Skeletal muscle cell (primary cell): ENCODE results near the gene FAM76B.
"Not testable (repeated sequence)": the region's sequence is repeated elsewhere in the genome, so short reads cannot be mapped to it uniquely, and the experiment has no call there.

Experiments
- DNase-seq: peaks from one replicate; pipeline ENCODE4 v3.0.0-alpha.2; 2010; ENCODE audit warnings: low read depth
- H3K4me3 ChIP-seq: 2 replicates; pipeline ENCODE4 v1.5.1; 2011; ENCODE audit warnings: low read depth, mild to moderate bottlenecking, control low read depth, low read length, moderate library complexity

FAM76B gene

GRCh38 chr11:95789506-95790122 lies at the start of gene FAM76B:
FAM76B (minus strand) TSS chr11:95789782; CDS start chr11:95789478, 304 bp downstream.
- peak within 1 kb of the TSS; percentile 96 for H3K4me3 ChIP-seq
- peak; percentile 96 for DNase-seq

DNA sequence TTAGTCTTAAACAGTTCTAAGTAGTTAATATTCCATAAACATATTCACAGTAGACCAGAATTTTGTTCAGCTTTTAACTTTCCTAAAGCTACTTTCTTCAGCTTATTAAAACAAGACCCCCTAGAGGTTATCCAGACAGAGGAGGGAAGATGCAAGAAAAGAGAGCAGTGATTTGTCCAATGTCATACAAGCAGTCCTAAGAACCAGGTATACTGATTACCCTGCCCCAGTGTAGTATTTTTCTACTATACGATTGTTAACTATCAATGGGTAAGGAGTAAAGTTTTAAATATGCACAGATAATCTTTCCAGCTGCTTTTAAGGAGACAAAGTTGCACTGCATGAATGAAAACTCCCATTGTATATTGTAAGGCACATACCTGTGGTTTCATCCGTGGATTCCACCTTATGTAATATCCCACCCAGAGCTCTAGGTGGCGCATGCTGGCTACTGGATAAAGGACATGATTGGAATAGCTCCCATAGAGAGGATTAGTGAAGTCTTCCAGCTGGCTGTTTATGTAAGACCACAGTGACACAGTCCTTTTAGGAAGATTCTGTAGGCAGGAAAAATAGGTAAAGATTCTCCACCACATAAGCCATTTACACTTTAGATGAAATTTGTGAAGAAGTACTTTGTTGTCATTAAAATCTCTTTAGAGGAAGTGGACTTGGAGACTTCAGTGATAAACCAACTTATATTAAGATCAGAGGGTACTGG lies 46.3 kb upstream of the FAM76B start:
- no peak overlapping the region for H3K4me3 ChIP-seq
- peak; percentile 80 for DNase-seq

DNA sequence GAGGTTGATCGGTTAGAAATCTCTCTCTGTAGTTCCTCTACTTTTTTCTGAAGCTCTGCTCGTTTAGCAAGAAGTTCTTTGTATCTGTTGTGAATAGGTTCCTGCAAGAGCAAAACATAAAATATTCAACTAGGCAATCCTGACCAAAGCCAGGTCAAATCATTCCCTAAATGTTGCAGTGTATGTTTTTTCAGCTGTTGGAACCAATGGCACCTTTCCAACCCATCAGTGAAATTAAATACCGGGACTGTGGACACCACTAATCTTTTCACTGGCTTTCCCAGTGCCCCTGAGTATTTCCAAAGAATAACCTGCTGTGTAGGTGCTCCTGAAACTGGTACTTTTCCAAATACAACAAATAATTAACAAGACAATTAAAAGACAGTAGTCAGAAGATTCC lies 45.8 kb upstream of the FAM76B start:
- DNase-seq: no peak
- no peak overlapping the region for H3K4me3 ChIP-seq

GRCh38 chr11:95833378-95833777 lies 43.8 kb upstream of the FAM76B start:
- no peak for DNase-seq
- H3K4me3 ChIP-seq: no peak overlapping the region

DNA sequence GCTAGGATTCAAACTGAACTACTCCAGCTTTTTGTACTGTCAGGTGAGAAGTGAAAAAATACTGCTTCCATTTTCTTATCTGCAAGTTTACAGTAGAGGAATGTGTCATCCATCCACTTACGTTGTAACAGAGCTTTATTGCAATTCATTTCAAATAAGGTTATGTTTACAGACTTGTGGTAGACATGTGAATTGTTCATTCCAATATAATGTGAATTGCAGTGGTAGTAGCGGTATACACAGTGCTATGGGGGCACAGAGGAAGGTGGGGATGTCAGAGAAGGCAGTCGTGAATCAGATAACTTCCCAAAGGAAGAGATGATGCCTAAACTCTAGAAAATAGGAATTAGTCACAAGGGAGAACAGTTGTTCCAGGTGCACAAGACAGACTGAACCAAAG lies 43.2 kb upstream of the FAM76B start:
- H3K4me3 ChIP-seq: no peak overlapping the region
- DNase-seq: peak; percentile 31

- no peak overlapping the region for H3K4me3 ChIP-seq
- DNase-seq: peak; percentile 31
Observed at GRCh38 chr11:95831198-95831883, 41.8 kb upstream of the FAM76B start.

DNA sequence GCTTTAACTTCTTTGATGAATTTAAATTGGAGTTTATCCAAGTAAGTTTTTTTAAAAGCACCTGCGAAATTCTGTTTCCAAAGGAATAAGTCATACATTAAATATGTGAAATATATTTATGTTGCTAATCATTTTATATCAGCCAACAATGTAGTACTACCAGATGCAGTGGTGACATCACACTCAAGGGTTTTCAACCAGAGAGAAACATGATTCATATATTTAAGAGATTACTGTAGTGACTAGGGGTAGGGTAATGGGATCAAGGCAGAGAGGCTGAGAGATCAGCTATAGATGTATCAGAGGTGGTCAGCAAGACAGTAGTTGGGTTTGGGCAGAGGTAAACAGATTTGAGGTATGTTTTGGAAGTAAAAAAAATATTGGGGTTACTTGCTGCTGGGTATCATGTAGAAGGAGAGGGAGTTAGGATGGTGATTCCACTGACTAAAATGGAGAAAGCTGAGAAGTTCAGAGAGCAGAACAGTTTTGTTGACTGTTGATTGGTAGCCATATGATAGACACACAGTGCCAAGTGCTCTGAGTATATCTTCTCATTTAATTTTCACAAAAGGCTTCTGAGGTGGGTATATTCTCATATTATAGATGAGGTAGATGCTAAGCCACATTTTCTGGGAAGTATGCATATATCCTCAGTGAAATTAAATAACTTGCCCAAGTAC lies 40.1 kb upstream of the FAM76B start:
- DNase-seq: no peak
- no peak overlapping the region for H3K4me3 ChIP-seq

DNA sequence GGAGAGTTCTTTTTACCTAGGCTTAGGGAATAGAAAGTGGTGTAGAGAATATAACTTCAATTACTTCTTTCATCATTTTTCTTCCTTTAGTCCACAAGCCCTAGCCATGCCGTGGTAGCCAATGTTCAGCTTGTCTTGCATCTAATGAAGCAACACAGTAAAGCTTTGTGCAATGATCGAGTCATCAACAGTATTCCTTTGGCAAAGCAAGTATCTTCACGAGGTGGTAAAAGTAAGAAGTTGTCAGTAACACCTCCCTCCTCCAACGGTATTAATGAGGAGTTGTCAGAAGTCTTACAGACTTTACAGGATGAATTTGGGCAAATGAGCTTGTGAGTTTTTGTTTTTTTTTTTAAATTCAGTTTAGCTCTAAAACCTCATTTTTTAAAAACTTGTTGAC lies 38.1 kb upstream of the FAM76B start:
- peak; percentile 25 for DNase-seq
- H3K4me3 ChIP-seq: no peak overlapping the region

GRCh38 chr11:95821640-95822039 lies 32.1 kb upstream of the FAM76B start:
- no peak for DNase-seq
- no peak overlapping the region for H3K4me3 ChIP-seq

DNA sequence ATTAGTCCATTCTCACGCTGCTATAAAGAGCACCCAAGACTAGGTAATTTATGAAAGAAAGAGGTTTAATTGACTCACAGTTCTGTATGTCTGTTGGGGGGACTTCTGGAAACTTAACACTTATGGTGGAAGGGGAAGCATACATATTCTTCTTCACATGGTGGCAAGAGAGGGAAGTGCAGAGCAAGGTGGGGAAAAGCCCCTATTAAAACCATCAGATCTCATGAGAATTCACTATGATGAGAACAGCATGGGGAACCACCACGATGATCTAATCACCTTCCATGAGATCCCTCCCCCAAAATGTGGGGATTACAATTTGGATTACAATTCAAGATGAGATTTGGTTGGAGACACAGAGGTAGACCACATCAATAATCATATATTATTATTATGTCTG lies 26.5 kb upstream of the FAM76B start:
- no peak for DNase-seq
- no peak overlapping the region for H3K4me3 ChIP-seq

- not testable (repeated sequence) for DNase-seq, H3K4me3 ChIP-seq
Observed at GRCh38 chr11:95811052-95811451, 21.5 kb upstream of the FAM76B start.

DNA sequence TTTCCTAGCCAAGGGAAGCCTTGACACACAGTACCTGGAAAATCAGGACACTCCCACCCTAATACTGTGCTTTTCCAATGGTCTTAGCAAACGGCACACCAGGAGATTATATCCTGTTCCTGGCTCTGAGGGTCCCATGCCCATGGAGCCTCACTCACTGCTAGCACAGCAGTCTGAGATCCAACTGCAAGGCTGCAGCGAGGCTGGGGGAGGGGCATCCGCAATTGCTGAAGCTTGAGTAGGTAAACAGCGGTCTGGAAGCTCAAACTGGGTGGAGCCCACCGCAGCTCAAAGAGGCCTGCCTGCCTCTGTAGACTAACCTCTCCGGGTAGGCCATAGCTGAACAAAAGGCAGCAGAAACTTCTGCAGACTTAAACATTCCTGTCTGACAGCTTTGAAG lies 16.9 kb upstream of the FAM76B start:
- not testable (repeated sequence) for H3K4me3 ChIP-seq, DNase-seq

DNA sequence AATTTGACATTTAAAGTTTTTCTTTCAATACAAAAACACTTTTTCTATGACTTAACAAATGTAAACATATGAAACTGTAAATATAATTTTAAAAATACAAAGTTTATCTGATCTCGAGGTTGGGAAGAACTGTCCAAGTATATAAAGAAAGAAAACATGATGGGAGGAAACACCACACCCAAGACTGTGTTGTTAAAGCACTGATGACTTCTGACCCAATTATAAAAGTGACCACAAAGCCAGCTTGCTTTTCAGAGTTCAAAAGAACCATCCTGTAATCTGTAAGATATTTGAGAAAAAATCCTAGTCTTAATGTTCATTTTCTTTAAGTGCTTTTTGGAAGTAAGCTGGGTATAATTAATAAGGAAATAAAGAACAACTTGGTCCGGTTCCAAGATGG lies 16.3 kb upstream of the FAM76B start:
- H3K4me3 ChIP-seq: no peak overlapping the region
- no peak for DNase-seq

DNA sequence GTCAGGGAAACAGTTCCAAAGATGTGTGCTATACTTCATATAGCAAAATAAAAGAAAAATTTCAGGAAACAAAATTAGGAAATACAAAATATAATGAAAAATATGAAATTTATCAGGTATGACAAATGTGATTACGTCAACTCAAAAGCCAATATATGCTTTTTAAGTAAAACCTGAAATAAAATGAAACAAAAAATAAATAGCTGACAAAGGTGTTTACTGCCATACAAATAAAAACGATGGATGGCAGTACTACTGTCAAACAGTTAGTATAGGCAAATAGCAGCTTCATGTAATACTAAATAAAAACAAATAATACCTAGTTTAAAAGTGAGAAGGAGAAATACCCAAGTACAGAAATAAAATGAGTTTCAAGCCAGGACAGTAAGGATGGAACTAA lies 14.4 kb upstream of the FAM76B start:
- no peak overlapping the region for H3K4me3 ChIP-seq
- no peak for DNase-seq

DNA sequence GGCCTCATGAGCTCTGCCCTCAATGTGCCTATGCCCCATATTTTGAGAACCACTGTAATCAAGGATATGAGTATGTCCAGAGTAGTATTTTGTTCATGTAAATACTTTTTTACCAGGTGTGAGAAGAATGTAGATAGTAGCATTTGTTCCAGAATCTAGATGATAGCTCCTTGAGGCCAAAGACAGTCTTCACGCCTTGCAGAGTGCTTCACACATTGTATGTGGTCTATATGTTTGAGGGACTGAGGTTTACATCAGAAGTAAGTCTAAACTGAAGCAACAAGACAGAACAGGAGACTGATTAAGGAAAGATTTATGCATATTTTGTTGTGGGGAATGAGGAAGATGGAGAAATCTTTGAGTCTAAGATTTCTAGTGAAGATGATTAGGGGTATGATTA lies 13.2 kb upstream of the FAM76B start:
- no peak for DNase-seq
- no peak overlapping the region for H3K4me3 ChIP-seq

DNA sequence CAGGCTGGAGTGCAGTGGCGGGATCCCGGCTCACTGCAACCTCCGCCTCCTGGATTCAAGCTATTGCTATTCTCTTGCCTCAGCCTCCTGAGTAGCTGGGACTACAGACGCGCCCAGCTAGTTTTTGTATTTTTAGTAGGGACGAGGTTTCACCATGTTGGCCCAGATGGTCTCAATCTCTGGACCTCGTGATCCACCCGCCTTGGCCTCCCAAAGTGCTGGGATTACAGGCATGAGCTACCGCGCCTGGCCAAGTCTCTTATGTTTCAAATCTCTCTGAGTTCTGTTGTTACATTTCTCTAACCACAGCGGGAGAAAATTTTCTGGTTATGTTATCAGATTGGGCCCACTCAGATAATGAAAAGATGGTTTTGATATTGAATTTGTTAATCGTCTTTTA lies 10.9 kb upstream of the FAM76B start:
- no peak for DNase-seq
- no peak overlapping the region for H3K4me3 ChIP-seq

GRCh38 chr11:95799546-95799945 lies 10.0 kb upstream of the FAM76B start:
- DNase-seq: no peak
- no peak overlapping the region for H3K4me3 ChIP-seq

DNA sequence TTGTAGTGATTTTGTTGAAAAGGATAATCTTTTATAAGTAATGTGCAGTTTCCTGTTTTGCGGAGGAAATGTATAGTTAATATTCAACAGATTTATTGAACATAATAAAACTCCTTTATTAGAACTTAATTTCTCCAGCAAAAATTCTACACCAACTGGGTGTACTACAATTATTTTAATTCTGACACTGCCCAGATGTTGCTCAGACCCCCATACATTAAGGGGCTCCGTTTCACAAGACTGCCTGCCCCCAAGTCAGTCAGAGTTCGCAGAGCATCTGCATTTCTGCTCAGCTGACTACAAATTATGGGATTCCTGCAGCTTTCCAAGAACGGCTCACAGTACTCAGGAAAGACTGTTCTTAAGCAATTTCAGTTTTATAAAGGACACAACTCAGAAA lies 6.9 kb upstream of the FAM76B start:
- H3K4me3 ChIP-seq: no peak overlapping the region
- DNase-seq: no peak

DNA sequence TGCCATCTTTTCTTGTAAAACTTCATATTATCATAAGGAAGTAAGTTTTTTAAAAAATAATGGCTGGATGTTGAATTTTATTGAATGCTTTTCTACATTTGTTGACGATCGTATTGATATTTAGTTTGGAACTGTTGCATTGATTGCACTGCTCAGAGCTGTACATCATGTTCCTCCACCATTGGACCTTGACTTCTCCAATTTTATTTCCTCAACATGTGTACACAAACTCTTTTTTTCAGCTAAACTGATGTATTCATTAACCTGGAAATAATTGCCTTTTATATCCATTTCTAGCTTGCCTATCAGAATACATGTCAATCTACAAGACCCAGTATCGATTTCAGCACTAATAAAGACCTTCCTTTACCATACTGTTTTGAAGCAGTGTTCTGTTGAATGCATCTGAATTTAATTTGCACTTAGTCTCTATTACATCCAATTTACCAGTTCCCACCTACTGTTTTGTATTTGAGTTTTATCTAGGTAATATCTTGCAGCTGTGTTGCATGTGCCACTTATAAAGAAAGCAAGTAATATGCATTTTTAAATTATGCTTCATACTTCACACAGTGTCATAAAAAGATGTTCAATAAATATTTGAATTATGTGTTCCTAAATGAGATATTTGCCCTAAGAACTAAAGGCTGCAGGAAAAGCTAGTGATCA lies 6.2 kb upstream of the FAM76B start:
- no peak for DNase-seq

GRCh38 chr11:95794086-95794485 lies 4.5 kb upstream of the FAM76B start:
- DNase-seq: no peak
- no peak overlapping the region for H3K4me3 ChIP-seq

More for the DNA sequence above, 6.2 kb upstream of the FAM76B start:
- no peak overlapping the region for H3K4me3 ChIP-seq
